ENCODE data around the gene PDLIM4.
A peak's percentile ranks its signal among the peaks of the same experiment; 100 is the strongest.

Gene PDLIM4

GRCh38 chr5:132254321-132254977 lies 3.0 kb upstream of the PDLIM4 start:
- DNase-seq, result no peak

- no peak for DNase-seq
Observed at GRCh38 chr5:132256086-132256782, 1.3 kb upstream of the PDLIM4 start.

- DNase-seq, result no peak
Observed at GRCh38 chr5:132256783-132257130, 739 bp upstream of the PDLIM4 start.

- DNase-seq, result no peak
Observed at GRCh38 chr5:132258102-132259068, 889 bp downstream of the PDLIM4 start.

GRCh38 chr5:132259069-132259851 lies 1.8 kb downstream of the PDLIM4 start:
- DNase-seq, result no peak

- DNase-seq, result no peak
Observed at GRCh38 chr5:132260051-132260450, 2.6 kb downstream of the PDLIM4 start.

GRCh38 chr5:132260714-132261551 lies 3.4 kb downstream of the PDLIM4 start:
- DNase-seq, result no peak

GRCh38 chr5:132261881-132262845 lies 4.7 kb downstream of the PDLIM4 start:
- no peak for DNase-seq

GRCh38 chr5:132262882-132263547 lies 5.5 kb downstream of the PDLIM4 start:
- DNase-seq, result no peak

GRCh38 chr5:132263548-132264261 lies 6.2 kb downstream of the PDLIM4 start:
- no peak for DNase-seq

GRCh38 chr5:132264546-132265335 lies 7.2 kb downstream of the PDLIM4 start:
- no peak for DNase-seq

- peak; percentile 6 for DNase-seq
Observed at GRCh38 chr5:132265336-132266030, 8.0 kb downstream of the PDLIM4 start.

GRCh38 chr5:132266031-132266835 lies 8.7 kb downstream of the PDLIM4 start:
- DNase-seq, result no peak

GRCh38 chr5:132266836-132267160 lies 9.3 kb downstream of the PDLIM4 start:
- no peak for DNase-seq

- DNase-seq, result no peak
Observed at GRCh38 chr5:132267166-132267739, 9.8 kb downstream of the PDLIM4 start.

GRCh38 chr5:132267931-132268768 lies 10.7 kb downstream of the PDLIM4 start:
- DNase-seq, result no peak

All from NCI-H774 (cell line).